Measurements from ENCODE around the gene PTH1R. TPM values are rescaled to one million over a fixed set of nuclear protein-coding genes. Genes with fewer than 3 reads are reported as not detected.
"Not testable (repeated sequence)": the region's sequence is repeated elsewhere in the genome, so short reads cannot be mapped to it uniquely, and the experiment has no call there.

PTH1R gene
- total RNA-seq, 1 donor from 2014 or later, result not detected

DNA sequence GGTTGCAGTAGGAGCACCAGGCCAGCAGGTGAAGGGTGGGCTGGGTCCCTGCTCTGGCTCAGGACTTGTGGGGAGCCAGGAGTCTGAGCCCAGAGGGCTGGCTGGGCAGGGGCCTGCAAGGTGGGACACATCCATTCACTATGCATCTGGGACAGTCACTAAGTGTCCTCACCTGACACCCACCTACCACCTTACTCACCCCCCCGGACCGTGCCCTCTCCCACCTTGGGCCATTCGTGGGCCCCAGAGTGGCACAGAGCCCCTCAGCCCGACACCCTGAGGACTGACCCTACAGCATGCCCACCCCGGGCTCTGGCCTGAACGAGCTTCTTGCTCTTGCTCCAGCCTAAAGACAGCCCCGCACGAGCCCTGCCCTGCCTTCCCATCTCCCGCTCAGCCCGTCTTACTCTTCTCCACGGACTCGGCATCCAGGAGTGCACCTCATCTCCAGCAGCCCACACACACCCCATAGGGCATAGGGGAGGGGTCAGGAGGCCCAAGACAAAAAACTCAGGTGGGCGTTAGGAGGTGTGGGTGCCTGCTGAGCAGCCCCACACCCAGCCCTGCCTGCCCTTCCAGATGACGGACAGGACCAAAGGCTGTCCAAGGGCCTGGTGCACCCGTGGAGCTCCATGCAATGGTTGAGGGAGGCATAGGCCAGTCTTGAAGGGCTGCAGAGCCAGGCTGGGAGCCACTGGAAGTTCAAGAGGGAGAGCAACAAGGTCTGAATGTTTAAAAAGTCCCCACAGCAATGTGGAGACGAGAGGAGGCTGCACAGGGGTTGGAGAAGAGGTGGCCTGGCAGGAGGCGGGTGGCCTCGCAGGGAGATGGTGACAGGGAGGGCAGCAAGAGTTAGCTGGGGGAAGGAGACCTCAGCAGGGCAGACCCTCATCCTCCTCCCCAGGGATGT is 27.0 kb downstream of the PTH1R start:
- DNase-seq (ENCODE audit: low spot score), result no peak
- no peaks in the 10 kb centered on the region for H3K4me1 Mint-ChIP-seq (ENCODE audit: low read depth)
- no peaks in the 10 kb centered on the region for H3K36me3 Mint-ChIP-seq (ENCODE audit: low read depth)
- H3K27me3 Mint-ChIP-seq (ENCODE audit: insufficient read depth), result peaks cover 4% of the 10 kb centered on the region
- intact Hi-C loops (cut with micrococcal nuclease), result no loop called here
- H3K9me3 Mint-ChIP-seq, result no peaks in the 10 kb centered on the region
- H3K4me3 Mint-ChIP-seq, result no peak overlapping the region
- no peak overlapping the region for H3K27ac Mint-ChIP-seq

DNA sequence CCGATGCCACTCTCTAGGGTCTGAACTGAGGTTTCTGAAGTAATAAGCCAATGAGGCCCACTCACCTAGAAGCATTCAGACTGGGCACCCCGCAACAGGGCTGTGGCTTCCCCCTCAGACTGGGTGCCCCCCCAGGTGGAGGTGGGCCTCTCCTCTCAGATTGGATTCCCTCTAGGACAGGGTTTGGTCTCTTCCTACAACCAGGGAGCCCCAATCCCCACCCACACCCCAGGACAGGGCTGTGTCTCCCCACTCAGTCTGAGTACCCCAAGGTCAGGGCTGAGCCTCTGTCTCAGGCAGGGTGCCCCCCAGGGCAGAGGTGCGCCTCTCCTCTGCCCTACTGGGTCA is 27.7 kb downstream of the PTH1R start:
- no peak for DNase-seq (ENCODE audit: low spot score)
- H3K27ac Mint-ChIP-seq, result no peak overlapping the region
- intact Hi-C loops (cut with micrococcal nuclease), result no loop called here
- peaks cover 4% of the 10 kb centered on the region for H3K27me3 Mint-ChIP-seq (ENCODE audit: insufficient read depth)
- no peaks in the 10 kb centered on the region for H3K36me3 Mint-ChIP-seq (ENCODE audit: low read depth)
- no peaks in the 10 kb centered on the region for H3K4me1 Mint-ChIP-seq (ENCODE audit: low read depth)
- no peak overlapping the region for H3K4me3 Mint-ChIP-seq
- no peaks in the 10 kb centered on the region for H3K9me3 Mint-ChIP-seq

DNA sequence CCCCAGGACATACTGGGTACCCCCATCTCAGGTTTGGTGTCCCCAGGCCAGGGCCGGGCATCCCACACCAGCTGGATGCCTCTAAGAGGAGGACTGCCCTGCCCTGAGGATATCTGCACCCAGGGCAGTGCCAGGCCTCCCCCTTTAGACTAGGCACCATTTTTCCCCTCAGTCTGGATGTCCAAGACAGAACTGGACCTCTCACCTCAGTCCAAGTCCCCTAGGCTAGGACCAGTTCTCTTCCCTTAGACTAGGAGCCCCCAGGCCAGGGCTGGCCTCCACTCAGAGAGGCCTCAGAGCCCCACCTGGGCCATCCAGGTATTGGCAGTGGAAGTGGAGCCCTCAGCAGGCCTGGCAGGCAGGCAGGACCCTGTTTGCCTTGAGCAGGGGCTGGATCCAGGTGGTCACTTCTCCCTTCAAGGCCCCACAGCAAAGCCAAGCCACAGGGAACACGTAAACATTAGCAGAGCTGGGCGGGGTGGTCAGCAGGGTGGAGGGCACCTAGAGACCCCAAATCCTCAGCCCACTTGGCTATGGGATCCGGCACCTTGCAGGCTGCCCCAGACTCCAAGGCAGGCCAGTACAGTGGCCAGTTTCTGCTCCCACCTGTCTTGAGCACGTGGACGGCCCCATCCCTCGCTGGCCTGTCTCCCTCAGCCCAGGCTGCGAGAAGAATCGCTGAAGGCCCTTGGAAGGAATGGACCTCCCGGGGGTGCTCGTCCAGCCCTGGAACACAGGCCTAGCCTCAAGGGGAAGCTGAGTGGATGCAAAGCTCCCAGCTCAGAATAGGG is 28.3 kb downstream of the PTH1R start:
- Mint-ChIP-seq H3K27ac (no peak overlapping the region), H3K27me3 (ENCODE audit: insufficient read depth) (no peaks in the 10 kb centered on the region), H3K4me3 (no peak overlapping the region), H3K4me1 (ENCODE audit: low read depth) (no peaks in the 10 kb centered on the region), H3K36me3 (ENCODE audit: low read depth) (no peaks in the 10 kb centered on the region), H3K9me3 (no peaks in the 10 kb centered on the region)
- no peak for DNase-seq (ENCODE audit: low spot score)
- intact Hi-C loops (cut with micrococcal nuclease), result no loop called here

DNA sequence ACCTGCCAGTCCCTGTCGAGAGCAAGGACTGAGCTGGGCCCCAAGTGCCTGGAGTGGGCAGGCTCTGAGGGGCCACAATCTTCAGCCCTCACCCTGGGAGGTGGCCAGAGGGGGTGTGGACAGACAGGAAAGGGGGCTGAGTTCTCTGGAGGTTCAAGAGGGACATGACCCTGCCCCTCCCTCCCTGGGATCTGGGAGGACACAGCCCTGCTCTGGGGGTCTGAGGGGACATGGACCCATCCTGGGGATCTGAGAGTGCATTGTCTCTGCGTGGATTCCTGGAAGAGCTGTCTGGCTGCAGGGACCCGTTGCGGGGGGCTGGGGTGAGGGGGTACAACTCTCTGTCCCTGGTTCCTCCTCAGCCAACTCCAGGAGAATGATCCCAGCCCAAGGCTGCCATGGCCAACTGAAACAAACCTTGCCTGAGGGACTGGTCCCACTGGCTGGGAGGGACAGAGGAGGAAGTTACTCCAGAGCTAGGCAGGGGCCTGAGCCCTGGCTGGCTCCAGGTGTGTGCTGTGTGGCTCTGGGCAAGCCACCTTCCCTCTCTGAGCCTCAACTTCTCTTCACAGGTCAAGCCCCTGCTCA is 29.0 kb downstream of the PTH1R start:
- Mint-ChIP-seq H3K4me1 (ENCODE audit: low read depth) (no peaks in the 10 kb centered on the region), H3K36me3 (ENCODE audit: low read depth) (no peaks in the 10 kb centered on the region), H3K4me3 (no peak overlapping the region), H3K9me3 (no peaks in the 10 kb centered on the region), H3K27ac (no peak overlapping the region), H3K27me3 (ENCODE audit: insufficient read depth) (no peaks in the 10 kb centered on the region)
- intact Hi-C loops (cut with micrococcal nuclease), result no loop called here
- DNase-seq (ENCODE audit: low spot score), result no peak

DNA sequence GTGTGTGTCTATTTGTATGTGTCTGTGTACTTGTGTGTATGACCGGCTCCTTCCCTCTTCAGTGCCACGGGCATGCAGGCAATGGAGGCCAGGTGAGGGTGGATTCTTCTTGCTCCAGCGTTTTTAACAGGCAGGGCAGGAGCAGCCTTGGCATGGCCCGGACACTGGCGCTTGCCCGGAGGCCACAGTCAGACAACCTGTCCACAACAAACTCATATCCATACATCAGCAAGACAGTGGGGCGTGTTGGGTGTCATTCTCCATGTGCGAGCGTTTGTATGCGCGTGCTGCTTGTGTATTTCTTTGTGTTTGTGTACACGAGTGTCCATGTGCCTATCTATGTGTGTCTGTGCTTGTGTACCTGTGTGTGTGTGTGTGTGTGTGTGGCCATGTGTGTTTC is 29.8 kb downstream of the PTH1R start:
- Mint-ChIP-seq H3K27ac (no peak overlapping the region), H3K4me3 (no peak overlapping the region), H3K9me3 (no peaks in the 10 kb centered on the region), H3K27me3 (ENCODE audit: insufficient read depth) (no peaks in the 10 kb centered on the region), H3K4me1 (ENCODE audit: low read depth) (no peaks in the 10 kb centered on the region), H3K36me3 (ENCODE audit: low read depth) (peaks cover 1% of the 10 kb centered on the region)
- no peak for DNase-seq (ENCODE audit: low spot score)
- intact Hi-C loops (cut with micrococcal nuclease), result no loop called here

DNA sequence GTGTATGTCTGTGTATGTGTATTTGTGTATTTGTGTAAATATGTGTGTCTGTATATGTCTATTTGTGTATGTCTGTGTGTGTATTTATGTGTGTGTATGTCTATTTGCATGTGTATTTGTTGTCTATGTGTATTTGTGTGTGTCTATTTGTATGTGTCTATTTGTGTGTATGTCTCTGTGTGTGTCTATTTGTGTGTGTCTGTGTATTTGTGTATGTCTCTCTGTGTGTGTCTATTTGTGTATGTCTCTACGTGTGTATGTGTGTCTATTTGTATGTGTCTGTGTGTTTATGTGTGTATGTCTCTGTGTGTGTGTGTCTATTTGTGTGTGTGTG is 30.4 kb downstream of the PTH1R start:
- no peaks in the 10 kb centered on the region for H3K9me3 Mint-ChIP-seq
- intact Hi-C loops (cut with micrococcal nuclease), result no loop called here
- H3K27ac Mint-ChIP-seq, result no peak overlapping the region
- no peaks in the 10 kb centered on the region for H3K27me3 Mint-ChIP-seq (ENCODE audit: insufficient read depth)
- peaks cover 3% of the 10 kb centered on the region for H3K36me3 Mint-ChIP-seq (ENCODE audit: low read depth)
- H3K4me1 Mint-ChIP-seq (ENCODE audit: low read depth), result peaks cover 3% of the 10 kb centered on the region
- DNase-seq (ENCODE audit: low spot score), result no peak
- H3K4me3 Mint-ChIP-seq, result no peak overlapping the region

DNA sequence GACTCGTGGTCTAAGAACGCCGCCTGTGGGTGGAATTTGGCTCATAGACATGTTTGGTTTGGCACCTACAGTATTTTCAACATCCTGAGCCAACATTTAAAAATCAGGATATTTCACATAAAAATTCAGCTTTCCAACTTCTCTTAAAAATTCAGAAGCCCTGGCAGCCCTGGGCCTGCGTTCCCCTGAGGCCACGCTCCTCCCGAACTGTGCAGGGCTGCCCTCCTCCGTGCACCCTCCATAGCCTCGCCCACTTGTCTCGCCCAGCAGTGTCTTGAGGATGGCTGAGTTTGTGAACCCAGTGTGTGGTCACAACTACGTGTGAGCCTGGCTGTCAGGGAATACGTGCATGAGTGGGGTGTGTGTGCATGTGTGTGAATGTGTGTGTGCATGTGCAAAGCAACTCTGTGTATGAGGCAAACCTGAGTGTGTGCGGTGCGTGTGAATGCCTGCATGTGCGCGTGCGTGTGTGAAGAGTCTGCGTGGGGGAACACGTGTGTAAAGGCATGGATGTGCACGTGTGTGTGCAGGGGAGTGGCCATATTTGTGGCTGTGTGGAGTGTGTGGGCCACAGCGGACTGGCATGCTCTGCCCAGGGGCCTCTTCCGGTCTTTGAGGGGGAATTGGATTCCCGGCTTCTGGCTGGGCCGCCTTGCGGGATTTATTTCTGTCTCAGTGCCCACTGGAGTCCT is 30.9 kb downstream of the PTH1R start:
- intact Hi-C loops (cut with micrococcal nuclease), result no loop called here
- peaks cover 5% of the 10 kb centered on the region for H3K36me3 Mint-ChIP-seq (ENCODE audit: low read depth)
- no peak for DNase-seq (ENCODE audit: low spot score)
- H3K27me3 Mint-ChIP-seq (ENCODE audit: insufficient read depth), result no peaks in the 10 kb centered on the region
- no peak overlapping the region for H3K4me3 Mint-ChIP-seq
- H3K4me1 Mint-ChIP-seq (ENCODE audit: low read depth), result peaks cover 8% of the 10 kb centered on the region
- no peak overlapping the region for H3K27ac Mint-ChIP-seq
- no peaks in the 10 kb centered on the region for H3K9me3 Mint-ChIP-seq

DNA sequence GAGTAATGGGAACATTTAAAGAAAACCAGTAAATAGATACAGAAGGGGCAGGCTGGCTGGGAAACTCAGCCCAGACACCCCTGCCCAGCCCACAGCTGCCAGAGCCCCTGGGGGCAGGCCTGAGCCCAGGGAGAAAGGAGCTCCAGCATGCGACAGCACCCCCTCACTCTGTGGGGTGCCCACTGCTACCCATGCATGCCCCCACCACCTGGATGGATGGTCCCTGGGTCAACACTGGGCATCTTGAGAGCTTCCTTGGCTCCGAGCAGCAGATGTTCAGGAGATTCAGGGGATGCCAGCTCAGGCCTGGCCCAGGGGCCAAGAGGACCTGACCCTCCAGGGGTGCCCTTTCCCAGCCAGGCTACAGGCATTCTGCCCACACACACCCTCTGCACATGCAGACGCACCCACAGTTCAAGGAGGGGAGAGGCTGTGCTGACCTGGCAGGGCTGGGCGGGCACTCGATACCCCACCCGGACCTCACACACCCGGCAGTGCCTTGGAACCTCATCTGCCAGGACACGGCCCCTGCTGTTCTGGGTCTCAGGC is 31.5 kb downstream of the PTH1R start:
- H3K36me3 Mint-ChIP-seq (ENCODE audit: low read depth), result peaks cover 5% of the 10 kb centered on the region
- H3K4me3 Mint-ChIP-seq, result no peak overlapping the region
- intact Hi-C loops (cut with micrococcal nuclease), result loop anchor here (1.0 kb wide), 2 partner anchors 43 to 204 kb away; no protein-coding TSS in a partner anchor
- no peaks in the 10 kb centered on the region for H3K27me3 Mint-ChIP-seq (ENCODE audit: insufficient read depth)
- no peak overlapping the region for H3K27ac Mint-ChIP-seq
- H3K4me1 Mint-ChIP-seq (ENCODE audit: low read depth), result peaks cover 14% of the 10 kb centered on the region
- DNase-seq (ENCODE audit: low spot score), result no peak
- H3K9me3 Mint-ChIP-seq, result no peaks in the 10 kb centered on the region

DNA sequence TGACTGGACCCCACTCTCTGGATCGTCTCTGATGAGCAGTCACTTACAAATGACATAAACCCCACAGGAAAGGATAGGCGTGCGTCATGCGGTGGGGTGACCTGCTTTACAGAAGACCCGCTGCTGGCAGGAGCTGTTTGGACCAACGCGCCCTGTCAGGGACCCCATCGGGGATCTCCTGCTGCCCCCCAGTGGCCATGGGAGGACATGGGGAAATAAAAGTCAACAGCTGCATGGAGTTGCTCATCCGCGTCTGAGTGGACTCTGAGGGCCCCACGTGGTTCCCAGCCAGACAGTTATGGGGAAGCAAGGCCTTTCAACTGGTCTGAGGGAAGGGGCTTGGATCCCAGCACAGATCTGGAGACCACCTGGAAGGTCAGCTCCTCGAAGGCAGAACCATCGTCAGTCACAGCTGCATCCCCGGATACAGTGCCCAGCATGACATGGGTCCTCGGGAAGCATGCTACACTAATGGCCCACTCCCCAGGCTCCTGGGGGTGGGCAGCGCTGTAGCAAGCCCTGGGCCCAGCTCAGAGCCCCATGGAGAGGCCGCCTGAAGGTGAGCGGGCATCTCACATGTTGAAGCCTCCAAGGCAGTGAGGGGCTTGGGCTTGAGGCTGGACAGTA is 32.1 kb downstream of the PTH1R start:
- peak; percentile 61 for DNase-seq (ENCODE audit: low spot score)
- Mint-ChIP-seq H3K27ac (no peak overlapping the region), H3K36me3 (ENCODE audit: low read depth) (peaks cover 5% of the 10 kb centered on the region), H3K4me1 (ENCODE audit: low read depth) (peaks cover 15% of the 10 kb centered on the region), H3K27me3 (ENCODE audit: insufficient read depth) (no peaks in the 10 kb centered on the region), H3K4me3 (no peak overlapping the region), H3K9me3 (no peaks in the 10 kb centered on the region)
- intact Hi-C loops (cut with micrococcal nuclease), result loop anchor here (1.0 kb wide), 2 partner anchors 43 to 204 kb away; no protein-coding TSS in a partner anchor

DNA sequence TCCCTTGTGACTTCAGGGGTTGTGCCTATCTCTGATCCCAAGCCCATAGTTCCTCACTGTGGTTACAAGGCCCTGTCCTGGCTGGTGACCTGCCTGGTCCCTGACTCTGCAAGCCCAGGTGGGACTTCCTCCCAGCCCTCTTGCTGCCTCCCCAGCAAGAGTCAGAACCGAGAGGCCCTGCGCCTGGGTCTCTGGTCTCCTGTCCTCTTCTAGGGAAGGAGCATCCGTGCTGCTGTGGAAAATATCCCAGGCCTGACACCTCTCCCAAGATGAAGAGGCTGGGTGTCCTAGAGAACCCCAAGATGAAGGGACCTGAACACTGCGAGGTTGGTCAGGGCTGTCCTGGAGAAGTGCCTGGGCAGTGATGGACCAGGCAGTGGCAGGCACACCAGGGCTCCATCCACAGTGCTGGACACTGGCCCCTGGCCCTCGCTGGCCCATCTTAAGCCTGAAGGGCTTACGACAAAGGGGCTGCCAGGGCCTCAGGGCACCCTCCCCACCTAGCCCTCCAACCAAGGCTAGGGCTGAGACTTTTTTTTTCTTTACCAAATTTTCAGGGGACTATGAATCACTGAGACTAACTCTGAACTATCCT is 32.7 kb downstream of the PTH1R start:
- H3K27me3 Mint-ChIP-seq (ENCODE audit: insufficient read depth), result no peaks in the 10 kb centered on the region
- intact Hi-C loops (cut with micrococcal nuclease), result no loop called here
- H3K9me3 Mint-ChIP-seq, result no peaks in the 10 kb centered on the region
- H3K4me3 Mint-ChIP-seq, result no peak overlapping the region
- H3K27ac Mint-ChIP-seq, result no peak overlapping the region
- H3K4me1 Mint-ChIP-seq (ENCODE audit: low read depth), result peaks cover 19% of the 10 kb centered on the region
- no peak for DNase-seq (ENCODE audit: low spot score)
- peaks cover 7% of the 10 kb centered on the region for H3K36me3 Mint-ChIP-seq (ENCODE audit: low read depth)

DNA sequence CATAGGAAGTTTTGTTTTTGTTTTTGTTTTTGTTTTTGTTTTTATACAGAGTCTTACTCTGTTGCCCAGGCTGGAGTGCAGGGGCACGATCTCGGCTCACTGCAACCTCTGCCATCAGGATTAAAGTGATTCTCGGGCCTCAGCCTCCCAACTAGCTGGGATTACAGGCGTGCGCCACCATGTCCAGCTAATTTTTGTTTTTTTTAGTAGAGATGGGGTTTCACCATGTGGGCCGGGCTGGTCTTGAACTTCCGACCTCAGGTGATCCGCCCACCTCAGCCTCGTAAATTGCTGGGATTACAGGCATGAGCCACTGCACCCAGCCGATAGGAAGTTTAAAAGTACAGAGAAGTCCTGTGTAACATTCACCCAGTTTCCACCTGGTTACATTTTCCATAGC is 33.4 kb downstream of the PTH1R start:
- H3K4me3 Mint-ChIP-seq; H3K27ac Mint-ChIP-seq; intact Hi-C loops (cut with micrococcal nuclease); H3K9me3 Mint-ChIP-seq; DNase-seq (ENCODE audit: low spot score); H3K27me3 Mint-ChIP-seq (ENCODE audit: insufficient read depth): not testable (repeated sequence)
- peaks cover 12% of the 10 kb centered on the region for H3K36me3 Mint-ChIP-seq (ENCODE audit: low read depth)
- peaks cover 23% of the 10 kb centered on the region for H3K4me1 Mint-ChIP-seq (ENCODE audit: low read depth)

DNA sequence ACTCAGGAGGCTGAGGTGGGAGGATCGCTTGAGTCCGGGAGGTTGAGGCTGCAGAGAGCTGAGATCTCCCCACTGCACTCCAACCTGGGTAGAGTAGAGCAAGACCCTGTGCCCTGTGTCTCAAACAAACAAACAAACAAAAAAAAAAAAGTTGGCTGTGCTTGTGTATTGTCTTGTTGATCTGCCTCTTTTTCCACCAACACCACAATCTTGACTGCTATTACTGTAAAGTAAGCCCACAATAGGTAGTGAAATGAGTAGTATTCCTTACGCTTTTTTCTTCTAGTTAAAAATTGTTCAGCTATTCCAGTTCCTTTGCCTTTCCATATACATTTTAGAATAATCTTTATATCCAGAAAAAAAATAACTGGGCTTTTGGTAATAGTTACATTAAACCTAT is 35.5 kb downstream of the PTH1R start:
- intact Hi-C loops (cut with micrococcal nuclease), result loop anchor here (1.0 to 2.0 kb wide), 2 partner anchors 46 to 368 kb away; no protein-coding TSS in a partner anchor
- Mint-ChIP-seq H3K4me3 (no peak overlapping the region), H3K27me3 (ENCODE audit: insufficient read depth) (no peaks in the 10 kb centered on the region), H3K27ac (no peak overlapping the region), H3K36me3 (ENCODE audit: low read depth) (peaks cover 24% of the 10 kb centered on the region), H3K9me3 (peaks cover 4% of the 10 kb centered on the region), H3K4me1 (ENCODE audit: low read depth) (peaks cover 36% of the 10 kb centered on the region)
- DNase-seq (ENCODE audit: low spot score), result no peak

All from activated T-helper 1 cell treated with anti-CD3 and anti-CD28 coated beads, Interleukin-12 subunit alpha, Interleukin-12 subunit beta, Interleukin-2, Interleukin-4 antibody, amounts not matched to agents 30 ng/mL and 10 ng/mL and 1 ng/mL, durations not matched to agents 14 hours and 24 hours and 36 hours (primary cell).